Fibroblast of lung (primary cell): ENCODE measurements around the gene CST7. TPM values are rescaled to one million over a fixed set of nuclear protein-coding genes. Genes with fewer than 3 reads are reported as not detected.

Source experiments
- DNase-seq, 2 donors: peaks; one replicate each; pipeline versions ENCODE4 v3.0.0 to v3.0.0-alpha.2; 2010; ENCODE audit warnings: low read depth in 2 of 2
- H2AFZ ChIP-seq: 2 replicates; pipeline ENCODE4 v1.5.1; 2012; ENCODE audit warnings: low read length, control low read depth, inconsistent platforms
- H3K27ac ChIP-seq: 2 replicates; pipeline ENCODE4 v1.5.1; 2011; ENCODE audit warnings: low read length, control low read depth; ENCODE audit not compliant: insufficient read depth
- H3K27me3 ChIP-seq: 2 replicates; pipeline ENCODE4 v1.5.1; 2011; ENCODE audit warnings: mild to moderate bottlenecking, low read length; ENCODE audit not compliant: control insufficient read depth, insufficient read depth
- H3K36me3 ChIP-seq: 2 replicates; pipeline ENCODE4 v1.5.1; 2011; ENCODE audit warnings: low read length; ENCODE audit not compliant: control insufficient read depth, insufficient read depth
- H3K4me1 ChIP-seq: 2 replicates; pipeline ENCODE4 v1.5.1; 2011; ENCODE audit warnings: low read length; ENCODE audit not compliant: control insufficient read depth, insufficient read depth; ENCODE audit errors: extremely low read depth
- H3K4me2 ChIP-seq: 2 replicates; pipeline ENCODE4 v1.5.1; 2011; ENCODE audit warnings: low read length, control low read depth; ENCODE audit not compliant: insufficient read depth; ENCODE audit errors: extremely low read depth
- H3K4me3 ChIP-seq, 4 experiments: fragments of 200-600 bp in 1 of 4; sonication (generic) in 1 of 4; replicated peaks in 1 of 4; 2 replicates each; pipeline ENCODE4 v1.5.1; 2011 to 2016; ENCODE audit warnings: low read length in 4 of 4, low read depth in 3 of 4, mild to moderate bottlenecking in 3 of 4, control low read depth in 2 of 4, inconsistent platforms in 1 of 4, mixed read lengths in 1 of 4; ENCODE audit not compliant: insufficient read depth in 1 of 4; ENCODE audit errors: control extremely low read depth in 1 of 4
- H3K79me2 ChIP-seq: 2 replicates; pipeline ENCODE4 v1.5.1; 2012; ENCODE audit warnings: mild to moderate bottlenecking, low read length, inconsistent platforms; ENCODE audit not compliant: control insufficient read depth, insufficient read depth
- H3K9ac ChIP-seq: 2 replicates; pipeline ENCODE4 v1.5.1; 2011; ENCODE audit warnings: mild to moderate bottlenecking, low read length, control low read depth; ENCODE audit not compliant: insufficient read depth
- H3K9me3 ChIP-seq: 2 replicates; pipeline ENCODE4 v1.5.1; 2012; ENCODE audit warnings: low read depth, low read length; ENCODE audit not compliant: control insufficient read depth, insufficient read depth
- H4K20me1 ChIP-seq: 2 replicates; pipeline ENCODE4 v1.5.1; 2011; ENCODE audit warnings: low read length; ENCODE audit not compliant: control insufficient read depth, insufficient read depth; ENCODE audit errors: extremely low read depth
- EZH2 ChIP-seq: IDR thresholded peaks from 2 replicates; pipeline ENCODE4 v1.5.1; 2012; ENCODE audit warnings: low read length, control low read depth, mild to moderate bottlenecking; ENCODE audit errors: missing control alignments
- polyA plus RNA-seq, 2 donors: library from polyadenylated mRNA; depleted of rRNA in 1 of 2; stranded (reverse) in 1 of 2; unstranded in 1 of 2; fragments of >200 nt; gene quantifications; 2 replicates each; pipeline ENCODE4 v1.2.1, GENCODE V29; 2011 to 2012; ENCODE audit warnings: missing spikeins in 1 of 2
- total RNA-seq: library from RNA; depleted of rRNA; stranded (reverse); fragments of >200 nt; gene quantifications from 2 replicates; pipeline ENCODE4 v1.2.1, GENCODE V29; 2014
- TF ChIP-seq, protein P1 (sequence below), 2 donors: IDR thresholded peaks in 1 of 2; conservative IDR thresholded peaks in 1 of 2; 1 replicate in 1 of 2; 2 replicates in 1 of 2; pipeline ENCODE4 v1.5.1; 2011 to 2012; ENCODE audit warnings: low read length in 2 of 2, control low read depth in 1 of 2, inconsistent platforms in 1 of 2, low read depth in 1 of 2, mild to moderate bottlenecking in 1 of 2

Gene CST7
- total and polyA plus RNA-seq, 2 donors (not counting 1 experiment from before 2014, with no cell fraction given), result not detected

DNA sequence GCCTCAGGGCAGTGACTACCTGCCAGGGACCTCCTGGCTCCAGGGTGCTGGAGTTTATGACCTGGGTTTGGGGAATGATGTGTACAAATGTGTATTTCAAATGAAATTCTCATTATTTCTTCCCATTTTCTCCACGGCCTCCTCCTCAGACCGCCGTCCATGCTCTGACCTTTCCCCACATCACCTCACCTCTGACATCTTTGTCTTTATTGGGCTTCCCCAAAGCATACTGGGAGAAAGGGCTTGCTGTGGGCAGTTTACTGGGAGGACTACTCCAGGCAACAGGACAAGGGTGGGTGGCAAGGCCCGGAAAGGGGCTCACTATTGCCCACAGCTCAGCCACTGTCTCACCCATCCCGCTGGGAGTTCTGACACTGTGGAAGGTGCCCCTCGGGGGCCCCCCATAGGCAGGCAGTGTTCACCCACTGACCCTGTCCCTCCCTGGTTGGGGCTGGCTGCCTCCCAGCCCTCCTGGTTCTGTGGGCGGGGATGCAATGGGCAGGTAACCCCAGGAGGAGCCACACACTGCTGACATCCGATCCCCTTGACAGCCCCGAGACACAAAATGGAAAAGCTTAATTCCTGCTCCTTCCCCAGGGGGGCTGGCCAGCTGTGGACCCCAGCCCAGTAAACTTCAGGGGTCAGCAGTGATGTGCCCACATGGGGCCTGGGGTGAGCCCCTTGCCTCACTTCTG, 39.8 kb upstream of the CST7 start:
- Histone ChIP-seq H2AFZ (no peak overlapping the region), H3K9ac (no peak overlapping the region), H3K27me3 (no peaks in the 10 kb centered on the region), H3K4me2 (no peak overlapping the region), H3K4me1 (no peaks in the 10 kb centered on the region), H3K79me2 (no peaks in the 10 kb centered on the region), H4K20me1 (no peaks in the 10 kb centered on the region), H3K27ac (no peak overlapping the region), H3K36me3 (no peaks in the 10 kb centered on the region), H3K4me3 (no peak overlapping the region), H3K9me3 (no peaks in the 10 kb centered on the region)
- TF ChIP-seq EZH2, result no peak
- TF ChIP-seq, protein P1, sequence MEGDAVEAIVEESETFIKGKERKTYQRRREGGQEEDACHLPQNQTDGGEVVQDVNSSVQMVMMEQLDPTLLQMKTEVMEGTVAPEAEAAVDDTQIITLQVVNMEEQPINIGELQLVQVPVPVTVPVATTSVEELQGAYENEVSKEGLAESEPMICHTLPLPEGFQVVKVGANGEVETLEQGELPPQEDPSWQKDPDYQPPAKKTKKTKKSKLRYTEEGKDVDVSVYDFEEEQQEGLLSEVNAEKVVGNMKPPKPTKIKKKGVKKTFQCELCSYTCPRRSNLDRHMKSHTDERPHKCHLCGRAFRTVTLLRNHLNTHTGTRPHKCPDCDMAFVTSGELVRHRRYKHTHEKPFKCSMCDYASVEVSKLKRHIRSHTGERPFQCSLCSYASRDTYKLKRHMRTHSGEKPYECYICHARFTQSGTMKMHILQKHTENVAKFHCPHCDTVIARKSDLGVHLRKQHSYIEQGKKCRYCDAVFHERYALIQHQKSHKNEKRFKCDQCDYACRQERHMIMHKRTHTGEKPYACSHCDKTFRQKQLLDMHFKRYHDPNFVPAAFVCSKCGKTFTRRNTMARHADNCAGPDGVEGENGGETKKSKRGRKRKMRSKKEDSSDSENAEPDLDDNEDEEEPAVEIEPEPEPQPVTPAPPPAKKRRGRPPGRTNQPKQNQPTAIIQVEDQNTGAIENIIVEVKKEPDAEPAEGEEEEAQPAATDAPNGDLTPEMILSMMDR (conservative IDR thresholded peaks at IDR 0.05 in 1 of 2, IDR thresholded peaks at IDR 0.05 in 1 of 2; ENCODE audit: low read depth in 1 of 2, low read length in 2 of 2), result no peak
- DNase-seq, result no peak

- Histone ChIP-seq H3K4me1 (no peaks in the 10 kb centered on the region), H3K9ac (no peak overlapping the region), H3K36me3 (no peaks in the 10 kb centered on the region), H2AFZ (no peak overlapping the region), H3K9me3 (no peaks in the 10 kb centered on the region), H3K4me2 (no peak overlapping the region), H3K4me3 (no peak overlapping the region), H3K27ac (no peak overlapping the region), H3K27me3 (no peaks in the 10 kb centered on the region), H3K79me2 (no peaks in the 10 kb centered on the region), H4K20me1 (no peaks in the 10 kb centered on the region)
- no peak for DNase-seq
- TF ChIP-seq, protein P1 (conservative IDR thresholded peaks at IDR 0.05 in 1 of 2, IDR thresholded peaks at IDR 0.05 in 1 of 2; ENCODE audit: low read depth in 1 of 2, low read length in 2 of 2), result no peak
- no peak for TF ChIP-seq EZH2
Measured at GRCh38 chr20:24909861-24910260, 39.2 kb upstream of the CST7 start.

- Histone ChIP-seq H3K4me1 (no peaks in the 10 kb centered on the region), H3K79me2 (no peaks in the 10 kb centered on the region), H4K20me1 (no peaks in the 10 kb centered on the region), H3K27ac (no peak overlapping the region), H3K27me3 (no peaks in the 10 kb centered on the region), H3K4me2 (no peak overlapping the region), H3K36me3 (no peaks in the 10 kb centered on the region), H3K9ac (no peak overlapping the region), H3K4me3 (no peak overlapping the region), H3K9me3 (no peaks in the 10 kb centered on the region), H2AFZ (no peak overlapping the region)
- DNase-seq, result no peak
- TF ChIP-seq, protein P1 (conservative IDR thresholded peaks at IDR 0.05 in 1 of 2, IDR thresholded peaks at IDR 0.05 in 1 of 2; ENCODE audit: low read depth in 1 of 2, low read length in 2 of 2), result no peak
- TF ChIP-seq EZH2, result no peak
Measured at GRCh38 chr20:24910461-24910860, 38.6 kb upstream of the CST7 start.
